H1 (cell line): ENCODE results near the gene NKD2. TPM values are rescaled to one million over a fixed set of nuclear protein-coding genes. Genes with fewer than 3 reads are reported as not detected.

ENCODE experiments used
- ATF2 ChIP-seq: IDR thresholded peaks from 2 replicates; pipeline ENCODE4 v1.6.1; 2012; ENCODE audit warnings: low read length, inconsistent platforms
- KDM1A ChIP-seq: fragments of 200-600, 300-600 bp; sonication (generic); IDR thresholded peaks from 2 replicates; pipeline ENCODE4 v1.7.1; 2016; ENCODE audit warnings: mild to moderate bottlenecking, low read length, borderline replicate concordance
- polyA plus RNA-seq, 7 experiments: library from polyadenylated mRNA; depleted of rRNA in 3 of 7; stranded (reverse) in 5 of 7; unstranded in 2 of 7; fragments of >200 nt in 5 of 7; fragments of 200-250 nt in 2 of 7; gene quantifications; 1 replicate in 5 of 7; 2 replicates in 1 of 7; 4 replicates in 1 of 7; pipeline versions ENCODE4 v1.2.1 to v1.2.3, GENCODE V29; 2011 to 2013; ENCODE audit warnings: missing spikeins in 2 of 7, mixed read lengths in 2 of 7
- total RNA-seq: library from RNA; stranded (reverse); fragmentation: NEBNext Ultra II Directional; extraction: Animal tissue kit (Norgen Biotek cat#: 25700); gene quantifications from 2 replicates; pipeline ENCODE4 v1.2.1, GENCODE V29; 2021

The NKD2 gene
- total and polyA plus RNA-seq, 2 of the 8 experiments (the other 6 are each of a cell fraction or from before 2014, with no cell fraction given): 5.5 to 7.9 TPM

- TF ChIP-seq ATF2 (no peak), KDM1A (no peak)
- TF ChIP-seq, all 59 proteins: peak for 0
Observed at GRCh38 chr5:1075931-1076330, 67.3 kb downstream of the NKD2 start (continued).
